Peyer's patch (tissue), 4 donors: Measurements from ENCODE around the gene MT1X.
A peak's percentile ranks its signal among the peaks of the same experiment; 100 is the strongest.

Experiments
- CTCF ChIP-seq, 6 experiments: fragments of 450-650 bp in 4 of 6; fragments of 200-600 bp in 2 of 6; sonication (generic) in 1 of 6; IDR thresholded peaks; one replicate each; pipeline ENCODE4 v1.5.1; 2017 to 2019; ENCODE audit warnings: antibody characterized with exemption in 6 of 6, mild to moderate bottlenecking in 3 of 6, moderate library complexity in 1 of 6
- POLR2A ChIP-seq, 2 donors: fragments of 450-650 bp; IDR thresholded peaks; one replicate each; pipeline ENCODE4 v1.5.1; 2017; ENCODE audit warnings: antibody characterized with exemption in 2 of 2, mild to moderate bottlenecking in 2 of 2, moderate library complexity in 2 of 2

- TF ChIP-seq CTCF (IDR thresholded peaks at IDR 0.05) (peak in 1 of 6 experiments; percentile 2), POLR2A (IDR thresholded peaks at IDR 0.05) (peak; percentile 77 to 81)
These were observed at the start of gene MT1X for GRCh38 chr16:56681939-56682702.
